IPS-18c (cell line): ENCODE results near the gene PEAK1.

ENCODE experiments used
- H3K4me3 ChIP-seq: 2 replicates; pipeline ENCODE4 v1.7.0; 2013; ENCODE audit warnings: low read depth, mild to moderate bottlenecking, low read length, moderate library complexity; ENCODE audit not compliant: insufficient read depth
- H3K9me3 ChIP-seq: one replicate; pipeline ENCODE4 v1.6.1; 2013; ENCODE audit warnings: mild to moderate bottlenecking, low read length, moderate library complexity; ENCODE audit not compliant: control insufficient read depth, insufficient read depth

PEAK1 gene

DNA sequence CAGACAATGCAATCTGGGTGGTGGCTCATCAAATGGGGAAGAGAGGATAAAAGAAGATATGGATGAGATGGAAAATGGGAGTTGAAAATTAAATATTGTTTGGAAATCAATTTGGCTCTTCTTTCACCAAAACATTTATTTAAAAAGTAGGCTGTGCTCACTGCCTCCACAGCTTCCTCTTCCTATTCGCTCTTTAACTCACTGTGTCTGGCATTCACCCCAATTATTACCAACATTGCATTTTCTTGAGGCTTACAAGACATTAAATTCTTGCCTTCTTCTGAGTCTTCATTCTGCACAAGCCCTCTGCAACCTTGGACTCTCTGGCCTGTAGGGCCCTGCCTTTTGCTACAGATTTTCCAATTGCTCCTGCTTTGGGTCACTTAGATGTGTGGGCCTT, 296.1 kb downstream of the PEAK1 start:
- H3K4me3 ChIP-seq: no peak overlapping the region

GRCh38 chr15:77122576-77122975, 297.3 kb downstream of the PEAK1 start:
- Histone ChIP-seq H3K4me3 (no peak overlapping the region), H3K9me3 (no peaks in the 10 kb centered on the region)

More for the DNA sequence above, 296.1 kb downstream of the PEAK1 start:
- no peaks in the 10 kb centered on the region for H3K9me3 ChIP-seq

DNA sequence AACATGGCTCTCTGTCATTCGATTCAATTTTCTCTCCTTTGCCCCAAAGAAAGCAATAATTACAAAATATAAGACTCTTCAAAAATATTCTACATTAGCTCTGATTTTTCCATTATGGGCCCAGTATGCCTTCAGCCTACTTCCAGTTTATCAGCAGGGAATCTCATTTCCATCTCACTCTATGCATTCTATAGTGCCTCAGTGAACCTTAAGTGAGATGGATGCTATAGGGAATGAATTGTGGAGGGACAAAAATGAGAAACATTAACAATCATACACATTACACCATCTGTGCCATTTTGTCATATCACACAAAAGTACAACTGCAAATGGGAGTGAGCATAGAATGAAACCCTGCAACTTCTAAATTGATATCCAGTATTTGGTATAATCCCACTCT, 298.3 kb downstream of the PEAK1 start:
- no peaks in the 10 kb centered on the region for H3K9me3 ChIP-seq

DNA sequence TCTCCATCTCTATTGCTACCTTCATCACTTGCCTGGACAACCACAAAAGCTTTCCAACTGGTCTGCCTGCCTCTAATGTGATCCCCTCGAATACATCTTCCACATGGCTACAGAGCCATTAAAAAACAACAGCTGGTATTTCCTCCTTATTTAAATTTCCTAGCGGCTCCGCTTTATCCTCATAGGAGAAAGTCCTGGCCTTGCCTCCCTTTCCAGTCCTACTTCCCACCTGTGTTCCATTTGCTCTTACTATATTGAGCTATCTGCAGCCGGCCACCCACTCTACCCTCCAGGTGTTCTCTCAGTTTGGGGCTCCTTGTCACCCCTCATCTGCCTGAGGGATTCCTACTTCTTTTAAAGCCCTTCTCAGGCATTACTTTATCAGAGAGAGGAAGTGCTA, 299.3 kb downstream of the PEAK1 start:
- Histone ChIP-seq H3K4me3 (no peak overlapping the region), H3K9me3 (no peaks in the 10 kb centered on the region)

More for the DNA sequence above, 298.3 kb downstream of the PEAK1 start:
- no peak overlapping the region for H3K4me3 ChIP-seq

- Histone ChIP-seq H3K9me3 (no peaks in the 10 kb centered on the region), H3K4me3 (no peak overlapping the region)
Measured at GRCh38 chr15:77119446-77119845, 300.5 kb downstream of the PEAK1 start.

DNA sequence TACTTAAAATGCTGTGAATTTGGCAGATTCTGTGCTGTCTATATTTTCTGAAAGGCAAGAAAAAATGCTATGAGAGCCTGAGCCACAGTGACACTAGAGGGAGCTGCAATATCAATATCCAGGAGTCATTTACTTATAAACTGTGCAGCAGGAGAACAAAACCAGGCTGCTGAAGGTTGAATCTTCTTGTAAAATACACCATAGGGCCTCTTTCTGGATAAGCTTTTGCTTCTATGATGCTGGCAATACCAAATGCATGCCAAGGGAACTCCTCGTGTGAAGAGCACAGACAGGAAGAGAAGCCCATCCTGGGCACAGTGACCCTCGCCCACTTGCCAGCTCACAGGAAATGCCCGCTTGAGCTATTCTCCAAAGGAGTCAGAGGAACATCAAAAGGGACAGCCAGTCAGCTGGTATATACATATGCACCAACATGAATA, 301.0 kb downstream of the PEAK1 start:
- Histone ChIP-seq H3K9me3 (no peaks in the 10 kb centered on the region), H3K4me3 (no peak overlapping the region)

DNA sequence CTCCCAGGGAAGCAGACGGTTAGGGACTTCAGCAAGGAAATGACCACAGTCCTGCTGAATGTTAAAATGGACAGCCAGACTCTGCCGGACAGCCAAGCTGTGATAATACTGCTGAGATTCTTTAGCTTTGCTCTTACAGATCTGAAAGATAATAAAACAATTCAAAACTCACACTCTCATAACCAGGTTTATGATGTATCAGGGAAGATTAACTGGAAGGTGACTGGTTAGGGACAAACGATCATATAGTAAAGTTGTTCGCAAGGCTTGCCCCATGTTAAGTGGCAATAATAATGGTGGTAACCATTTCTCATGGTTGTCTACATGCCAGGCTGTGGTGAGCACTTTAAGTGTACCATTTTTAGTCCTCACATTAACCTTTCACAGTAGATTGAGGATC, 304.7 kb downstream of the PEAK1 start:
- Histone ChIP-seq H3K9me3 (no peaks in the 10 kb centered on the region), H3K4me3 (no peak overlapping the region)

DNA sequence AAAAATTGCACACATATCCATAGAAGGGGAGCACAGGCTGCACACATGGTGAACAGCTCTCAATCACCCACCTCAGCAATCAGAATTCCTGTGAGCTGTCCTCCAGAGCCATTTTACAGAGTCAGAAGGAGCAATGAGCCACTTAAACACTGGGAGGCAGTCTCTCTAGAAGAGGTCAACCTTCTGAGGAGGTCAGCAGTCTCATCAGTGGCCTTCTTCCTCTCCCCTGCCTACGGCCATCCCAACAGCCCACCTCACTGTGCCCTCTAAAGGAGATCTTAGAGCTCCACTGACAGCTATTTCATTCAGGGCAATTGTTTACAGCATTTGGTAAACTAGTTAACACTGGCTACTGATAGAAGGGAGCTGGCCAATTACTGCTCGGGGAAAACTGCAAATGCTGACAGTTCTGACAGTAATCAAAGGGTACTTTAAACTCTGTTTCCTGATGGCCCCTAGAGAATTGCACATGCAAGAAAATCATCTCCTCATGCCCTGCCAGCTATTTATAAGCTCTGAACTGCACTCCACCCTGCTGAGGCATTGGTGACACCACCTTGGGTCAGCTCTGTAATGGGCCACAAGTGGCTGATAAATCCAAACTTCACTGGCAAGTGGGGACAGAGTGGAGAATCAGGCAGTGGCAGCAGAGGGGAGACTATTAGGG, 306.9 kb downstream of the PEAK1 start:
- H3K9me3 ChIP-seq: no peaks in the 10 kb centered on the region

GRCh38 chr15:77111789-77112188, 308.1 kb downstream of the PEAK1 start:
- Histone ChIP-seq H3K9me3 (no peaks in the 10 kb centered on the region), H3K4me3 (no peak overlapping the region)

More for the DNA sequence above, 306.9 kb downstream of the PEAK1 start:
- H3K4me3 ChIP-seq: no peak overlapping the region

DNA sequence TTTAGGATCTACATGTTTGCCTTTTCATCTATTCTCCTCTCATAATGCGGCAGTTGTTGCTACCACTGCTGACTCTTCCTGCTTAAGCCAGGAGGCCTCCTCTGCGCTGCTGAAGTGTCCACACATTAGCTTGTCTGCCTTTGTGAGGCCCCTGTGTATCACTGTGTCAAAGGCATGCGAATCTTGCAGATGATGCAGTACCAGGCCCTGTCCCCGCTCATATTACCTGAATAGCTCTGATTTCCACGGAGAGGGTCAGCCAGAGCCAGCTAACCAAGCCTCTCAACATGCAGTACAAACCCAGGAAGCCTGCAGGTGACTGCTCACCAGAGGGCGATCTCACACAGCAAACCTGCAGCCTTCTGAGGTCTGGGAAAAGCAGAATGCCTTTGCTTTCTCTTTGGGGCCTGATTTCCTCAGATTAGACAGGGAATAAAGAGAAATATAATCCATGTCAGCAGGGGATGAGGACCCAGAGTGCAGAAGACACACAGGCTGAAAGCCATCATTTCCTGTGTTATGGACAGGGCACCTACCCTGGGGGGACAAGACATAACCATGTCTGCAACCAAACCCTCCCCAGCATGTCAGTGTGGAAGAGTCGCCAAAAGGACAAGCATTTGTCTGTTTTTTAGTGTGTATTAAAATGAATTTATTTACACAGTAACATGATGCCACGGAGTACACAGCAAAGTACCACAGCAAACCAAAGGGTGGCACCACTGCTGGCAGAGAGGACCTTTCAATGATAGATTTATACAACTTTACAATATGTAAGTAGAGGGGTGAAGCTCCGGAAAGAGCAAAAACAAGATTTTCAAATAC, 312.2 kb downstream of the PEAK1 start:
- Histone ChIP-seq H3K4me3 (no peak overlapping the region), H3K9me3 (no peaks in the 10 kb centered on the region)

GRCh38 chr15:77107068-77107467, 312.8 kb downstream of the PEAK1 start:
- no peak overlapping the region for H3K4me3 ChIP-seq
- no peaks in the 10 kb centered on the region for H3K9me3 ChIP-seq

DNA sequence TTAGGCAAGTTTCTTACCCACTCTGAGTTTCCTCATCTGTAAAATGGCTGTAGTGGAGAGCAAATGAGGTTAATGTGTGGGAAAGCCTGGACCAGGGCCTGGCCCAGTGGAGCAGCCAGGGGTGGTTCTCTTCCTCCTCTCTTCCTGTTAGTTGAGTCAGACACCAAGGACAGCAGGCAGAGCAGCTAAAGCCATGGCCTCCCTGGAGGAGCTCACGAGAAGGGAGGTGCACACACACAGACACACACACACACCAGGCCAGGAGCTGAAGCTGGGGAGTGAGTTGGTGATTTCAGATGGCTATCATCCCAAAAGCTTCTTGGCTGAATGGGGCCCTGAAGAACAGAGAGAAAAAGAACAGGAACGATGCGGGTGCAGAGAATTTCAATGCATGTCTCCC, 315.7 kb downstream of the PEAK1 start:
- no peak overlapping the region for H3K4me3 ChIP-seq
- H3K9me3 ChIP-seq: no peaks in the 10 kb centered on the region

DNA sequence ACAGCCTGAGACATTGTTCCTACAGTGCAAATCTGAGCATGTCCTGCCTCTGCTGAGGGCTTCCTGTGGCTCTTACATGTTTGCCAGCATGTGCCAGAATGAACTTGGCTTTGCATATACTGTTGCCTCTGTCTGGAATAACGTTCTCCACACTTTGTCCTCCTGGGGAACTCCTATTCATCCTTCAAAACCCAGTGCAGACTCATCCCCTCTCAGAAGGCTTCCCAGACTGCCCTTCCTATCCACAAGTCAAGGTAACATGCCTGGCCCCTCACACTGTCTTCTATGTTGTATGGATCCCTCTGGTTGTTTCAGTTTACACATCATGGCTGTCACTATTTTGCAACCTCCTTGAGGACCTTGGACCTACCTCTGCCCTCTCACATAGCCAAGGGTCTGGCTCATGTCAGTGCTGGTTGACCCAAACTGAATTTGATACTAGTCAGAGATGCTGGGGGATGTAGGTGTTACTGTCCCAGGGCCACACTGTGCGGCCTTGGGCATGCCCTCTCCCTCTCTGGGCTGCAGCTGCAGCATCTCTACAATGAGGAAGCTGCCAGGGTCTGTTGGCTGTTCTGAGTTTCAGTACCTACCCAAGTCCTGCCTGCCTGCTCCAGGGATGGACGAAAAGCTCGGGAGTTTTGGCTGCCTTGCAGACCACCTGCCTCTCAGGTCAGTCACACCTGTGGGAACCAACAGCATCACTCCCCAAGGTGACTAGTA, 320.0 kb downstream of the PEAK1 start:
- Histone ChIP-seq H3K9me3 (no peaks in the 10 kb centered on the region), H3K4me3 (no peak overlapping the region)

DNA sequence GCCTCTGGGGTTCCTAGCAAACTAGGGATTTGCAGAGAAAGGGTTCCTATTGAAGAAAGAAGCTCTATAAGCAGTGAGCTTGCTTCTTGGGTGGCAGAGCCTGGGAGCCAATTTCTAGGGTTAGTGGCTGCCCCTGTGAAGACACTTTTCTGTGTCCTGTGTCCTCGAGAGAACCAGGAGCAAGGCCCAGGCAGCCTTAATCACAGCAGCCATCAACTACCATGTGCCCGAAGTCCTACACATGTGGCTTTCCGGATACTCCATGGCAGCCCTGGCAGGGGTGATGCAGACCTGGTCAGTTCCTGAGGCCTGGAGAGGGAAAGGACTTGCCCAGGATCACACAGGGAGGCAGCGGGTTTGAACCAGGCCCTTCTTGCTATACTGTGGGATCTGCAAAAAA, 321.3 kb downstream of the PEAK1 start:
- no peaks in the 10 kb centered on the region for H3K9me3 ChIP-seq
- no peak overlapping the region for H3K4me3 ChIP-seq

DNA sequence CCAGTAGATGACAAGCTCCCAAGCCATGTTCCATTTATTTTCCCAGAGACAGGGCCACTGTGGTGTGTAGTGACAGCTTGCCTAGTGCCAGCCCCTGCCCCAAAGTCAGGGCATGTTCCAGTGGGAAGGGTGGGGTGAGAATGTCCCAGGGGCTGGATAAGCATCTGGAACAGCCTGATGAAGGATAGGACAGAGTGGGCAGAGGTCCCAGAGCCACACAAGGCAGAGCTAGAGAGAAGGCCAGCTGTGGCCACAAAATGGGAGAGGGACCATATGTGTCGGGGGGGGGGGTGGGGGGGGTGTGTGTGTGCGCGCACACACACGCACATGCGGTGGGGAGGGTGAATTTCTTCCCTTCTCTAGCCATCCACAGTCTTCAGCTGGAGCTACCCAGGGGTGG, 322.0 kb downstream of the PEAK1 start:
- Histone ChIP-seq H3K4me3 (no peak overlapping the region), H3K9me3 (no peaks in the 10 kb centered on the region)

GRCh38 chr15:77097248-77097721, 322.6 kb downstream of the PEAK1 start:
- H3K4me3 ChIP-seq: no peak overlapping the region
- no peaks in the 10 kb centered on the region for H3K9me3 ChIP-seq

DNA sequence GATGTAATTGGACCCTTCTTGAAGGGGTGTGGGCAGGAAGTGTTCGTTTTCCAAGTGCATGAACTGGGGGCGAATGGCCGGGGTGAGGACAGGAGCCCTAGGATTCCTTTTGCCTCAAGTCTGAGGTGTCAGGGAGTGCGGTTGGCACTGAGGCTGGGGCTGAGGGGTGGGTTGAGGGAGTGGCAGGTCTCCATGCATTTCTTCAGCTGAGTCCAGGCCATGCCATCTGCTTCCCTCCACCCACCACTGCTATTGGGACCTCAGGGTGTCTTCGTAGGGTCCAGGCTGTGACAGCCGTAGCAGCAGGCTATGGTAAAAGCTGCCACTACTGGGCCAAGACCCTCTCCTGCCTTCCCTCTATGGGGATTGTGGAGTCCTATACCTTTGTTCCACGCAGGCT, 323.4 kb downstream of the PEAK1 start:
- Histone ChIP-seq H3K9me3 (no peaks in the 10 kb centered on the region), H3K4me3 (no peak overlapping the region)

GRCh38 chr15:77096138-77096537, 323.8 kb downstream of the PEAK1 start:
- H3K9me3 ChIP-seq: no peaks in the 10 kb centered on the region
- H3K4me3 ChIP-seq: no peak overlapping the region
